KMS-11 (cell line): ENCODE measurements around the gene TFEB.

Source experiments
- H2AFZ ChIP-seq: fragments of 200-600 bp; sonication (generic); 2 replicates; pipeline ENCODE4 v1.6.1; 2016; ENCODE audit warnings: antibody characterized with exemption, mixed run types, low read depth
- H3K27ac ChIP-seq: fragments of 200-600 bp; sonication (generic); 2 replicates; pipeline ENCODE4 v1.6.1; 2016; ENCODE audit warnings: mild to moderate bottlenecking, mixed run types
- H3K27me3 ChIP-seq: fragments of 200-600 bp; sonication (generic); 2 replicates; pipeline ENCODE4 v1.6.1; 2017; ENCODE audit warnings: mild to moderate bottlenecking, low read depth, mixed run types, moderate library complexity; ENCODE audit not compliant: insufficient read depth
- H3K36me3 ChIP-seq: fragments of 200-600 bp; sonication (generic); 2 replicates; pipeline ENCODE4 v1.6.1; 2017; ENCODE audit warnings: mild to moderate bottlenecking, mixed run types; ENCODE audit not compliant: insufficient read depth
- H3K4me1 ChIP-seq: fragments of 200-600 bp; sonication (generic); 2 replicates; pipeline ENCODE4 v1.6.1; 2016; ENCODE audit warnings: mild to moderate bottlenecking, low read depth, mixed run types; ENCODE audit not compliant: poor library complexity, severe bottlenecking
- H3K4me2 ChIP-seq: fragments of 200-600 bp; sonication (generic); 2 replicates; pipeline ENCODE4 v1.7.0; 2016; ENCODE audit warnings: mild to moderate bottlenecking, mixed run types
- H3K4me3 ChIP-seq: fragments of 200-600 bp; sonication (generic); IDR thresholded peaks from 2 replicates; pipeline ENCODE4 v1.6.1; 2017; ENCODE audit warnings: low read depth, low read length, mixed read lengths; ENCODE audit not compliant: insufficient read depth
- H3K79me2 ChIP-seq: fragments of 200-600 bp; sonication (generic); 2 replicates; pipeline ENCODE4 v1.6.1; 2016; ENCODE audit warnings: low read depth, mixed run types; ENCODE audit not compliant: insufficient read depth
- H3K9ac ChIP-seq: fragments of 200-600 bp; sonication (generic); 2 replicates; pipeline ENCODE4 v1.6.1; 2016; ENCODE audit warnings: mild to moderate bottlenecking, mixed run types
- H4K20me1 ChIP-seq: fragments of 200-600 bp; sonication (generic); 2 replicates; pipeline ENCODE4 v1.6.1; 2016; ENCODE audit warnings: mild to moderate bottlenecking, mixed run types; ENCODE audit not compliant: insufficient read depth
- TF ChIP-seq, protein P1 (sequence below): fragments of 200-600 bp; sonication (generic); conservative IDR thresholded peaks from 2 replicates; pipeline ENCODE4 v1.6.1; 2017; ENCODE audit warnings: low read depth, mild to moderate bottlenecking, antibody characterized with exemption, low read length, moderate library complexity, mixed read lengths

The TFEB gene

DNA sequence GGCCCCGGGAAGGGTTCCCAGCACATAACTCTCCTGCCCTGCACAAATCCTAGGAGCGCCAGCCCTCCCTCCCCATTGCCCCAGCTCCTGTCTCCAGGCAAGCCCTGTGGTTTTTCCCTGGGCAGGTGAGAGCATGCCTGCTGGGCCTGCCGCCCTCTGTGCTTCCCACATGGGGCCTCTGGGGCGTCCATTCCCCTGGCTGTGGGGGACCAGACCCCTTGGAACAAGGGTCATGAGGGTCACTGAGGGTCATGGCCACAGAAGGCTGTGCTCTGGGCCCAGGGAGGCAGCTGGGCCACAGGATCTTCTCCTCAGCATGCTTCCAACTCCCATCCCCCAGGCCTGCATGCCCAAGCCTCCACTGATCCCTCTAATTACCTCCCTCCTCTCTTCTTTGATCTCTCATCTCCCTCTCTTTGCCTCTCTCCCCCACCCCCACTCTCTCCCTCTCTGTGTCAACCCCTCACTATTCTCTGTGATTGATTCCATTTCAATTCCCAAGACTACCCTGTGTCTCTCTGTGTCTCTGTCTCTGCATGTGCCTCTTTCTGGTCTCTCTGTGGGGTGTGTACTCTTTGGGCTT is 91.0 kb downstream of the TFEB start:
- H2AFZ ChIP-seq, result no peak overlapping the region
- H3K4me3 ChIP-seq, result no peak overlapping the region
- TF ChIP-seq, protein P1, sequence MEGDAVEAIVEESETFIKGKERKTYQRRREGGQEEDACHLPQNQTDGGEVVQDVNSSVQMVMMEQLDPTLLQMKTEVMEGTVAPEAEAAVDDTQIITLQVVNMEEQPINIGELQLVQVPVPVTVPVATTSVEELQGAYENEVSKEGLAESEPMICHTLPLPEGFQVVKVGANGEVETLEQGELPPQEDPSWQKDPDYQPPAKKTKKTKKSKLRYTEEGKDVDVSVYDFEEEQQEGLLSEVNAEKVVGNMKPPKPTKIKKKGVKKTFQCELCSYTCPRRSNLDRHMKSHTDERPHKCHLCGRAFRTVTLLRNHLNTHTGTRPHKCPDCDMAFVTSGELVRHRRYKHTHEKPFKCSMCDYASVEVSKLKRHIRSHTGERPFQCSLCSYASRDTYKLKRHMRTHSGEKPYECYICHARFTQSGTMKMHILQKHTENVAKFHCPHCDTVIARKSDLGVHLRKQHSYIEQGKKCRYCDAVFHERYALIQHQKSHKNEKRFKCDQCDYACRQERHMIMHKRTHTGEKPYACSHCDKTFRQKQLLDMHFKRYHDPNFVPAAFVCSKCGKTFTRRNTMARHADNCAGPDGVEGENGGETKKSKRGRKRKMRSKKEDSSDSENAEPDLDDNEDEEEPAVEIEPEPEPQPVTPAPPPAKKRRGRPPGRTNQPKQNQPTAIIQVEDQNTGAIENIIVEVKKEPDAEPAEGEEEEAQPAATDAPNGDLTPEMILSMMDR, result no peak
- peaks cover 54% of the 10 kb centered on the region; the same call in 1 of the 2 replicates for H3K27me3 ChIP-seq
- no peaks in the 10 kb centered on the region for H4K20me1 ChIP-seq
- H3K79me2 ChIP-seq, result no peaks in the 10 kb centered on the region
- H3K4me1 ChIP-seq, result no peaks in the 10 kb centered on the region
- H3K36me3 ChIP-seq, result no peaks in the 10 kb centered on the region
- H3K27ac ChIP-seq, result no peak overlapping the region
- no peak overlapping the region for H3K9ac ChIP-seq
- no peak overlapping the region for H3K4me2 ChIP-seq

DNA sequence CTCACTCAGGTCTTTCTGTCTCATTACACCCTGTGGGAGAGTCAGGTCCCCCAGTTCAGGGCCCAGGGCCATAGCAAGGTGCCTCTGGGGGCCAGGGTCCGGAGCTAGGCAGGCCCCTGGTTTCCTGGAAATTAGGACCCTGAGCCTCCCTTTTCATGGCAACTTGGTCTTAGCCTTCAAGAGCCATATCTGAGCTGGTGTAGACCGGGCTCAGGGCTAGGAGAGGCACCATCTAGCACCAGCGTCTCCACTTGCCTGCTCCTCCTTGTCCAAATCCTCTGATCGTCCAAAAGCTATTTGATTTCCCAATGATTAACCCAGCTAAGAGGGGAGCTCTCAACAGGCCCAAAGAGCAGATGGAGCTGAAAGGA is 91.5 kb downstream of the TFEB start:
- Histone ChIP-seq H3K9ac (no peak overlapping the region), H3K79me2 (no peaks in the 10 kb centered on the region), H3K4me2 (no peak overlapping the region), H4K20me1 (no peaks in the 10 kb centered on the region), H2AFZ (no peak overlapping the region), H3K36me3 (no peaks in the 10 kb centered on the region), H3K4me1 (no peaks in the 10 kb centered on the region), H3K27me3 (peaks cover 56% of the 10 kb centered on the region; the same call in 1 of the 2 replicates), H3K27ac (no peak overlapping the region), H3K4me3 (no peak overlapping the region)
- TF ChIP-seq, protein P1, result no peak

DNA sequence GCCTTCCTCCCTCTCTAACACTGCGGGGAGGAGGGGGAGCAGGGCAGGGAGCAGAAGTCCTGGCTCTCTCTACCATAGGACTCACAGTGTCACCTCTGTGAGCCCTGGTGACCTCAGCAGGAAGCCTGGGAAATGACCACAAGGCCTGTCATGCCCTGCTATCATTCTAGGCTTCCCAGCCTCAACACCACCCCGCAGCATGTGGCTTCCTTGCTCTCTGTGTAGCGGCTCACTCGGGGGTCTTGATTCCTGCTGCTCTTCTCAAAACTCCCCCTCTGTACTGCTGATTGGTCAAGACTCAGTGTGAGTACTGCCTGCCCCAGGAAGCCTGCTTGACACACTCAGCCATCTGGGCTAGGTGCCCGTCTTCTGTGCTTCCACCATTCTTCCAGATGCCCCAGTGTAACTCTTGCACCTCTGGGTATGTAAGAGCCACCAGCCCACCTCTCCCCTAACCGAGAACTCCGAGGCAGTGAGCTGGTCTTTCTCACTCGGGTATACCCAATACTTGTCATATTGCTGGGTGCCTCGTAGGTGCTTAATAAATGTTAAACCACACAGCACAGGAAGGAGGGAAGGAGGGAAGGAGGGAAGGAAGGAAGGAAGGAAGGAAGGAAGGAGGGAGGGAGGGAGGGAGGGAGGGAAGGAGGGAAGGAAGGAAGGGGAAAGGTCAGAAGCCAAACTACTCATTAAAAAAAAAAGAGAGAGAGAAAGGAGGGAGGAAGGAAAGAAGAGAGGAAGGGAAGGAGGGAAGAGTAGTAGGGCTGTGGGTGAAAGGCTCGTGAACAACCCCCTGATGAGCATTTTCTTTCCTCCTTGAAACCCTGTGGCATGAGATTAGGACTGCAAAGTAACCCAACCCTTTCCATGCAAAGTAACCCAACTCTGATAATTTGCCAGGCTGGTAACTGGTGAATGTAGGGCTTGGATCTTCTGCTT is 92.2 kb downstream of the TFEB start:
- Histone ChIP-seq H3K4me1 (no peaks in the 10 kb centered on the region), H4K20me1 (no peaks in the 10 kb centered on the region), H3K4me2 (no peak overlapping the region), H3K9ac (no peak overlapping the region), H3K27me3 (peaks cover 57% of the 10 kb centered on the region; the same call in 1 of the 2 replicates), H2AFZ (no peak overlapping the region), H3K79me2 (no peaks in the 10 kb centered on the region), H3K36me3 (no peaks in the 10 kb centered on the region), H3K4me3 (no peak overlapping the region), H3K27ac (no peak overlapping the region)
- TF ChIP-seq, protein P1, result no peak

DNA sequence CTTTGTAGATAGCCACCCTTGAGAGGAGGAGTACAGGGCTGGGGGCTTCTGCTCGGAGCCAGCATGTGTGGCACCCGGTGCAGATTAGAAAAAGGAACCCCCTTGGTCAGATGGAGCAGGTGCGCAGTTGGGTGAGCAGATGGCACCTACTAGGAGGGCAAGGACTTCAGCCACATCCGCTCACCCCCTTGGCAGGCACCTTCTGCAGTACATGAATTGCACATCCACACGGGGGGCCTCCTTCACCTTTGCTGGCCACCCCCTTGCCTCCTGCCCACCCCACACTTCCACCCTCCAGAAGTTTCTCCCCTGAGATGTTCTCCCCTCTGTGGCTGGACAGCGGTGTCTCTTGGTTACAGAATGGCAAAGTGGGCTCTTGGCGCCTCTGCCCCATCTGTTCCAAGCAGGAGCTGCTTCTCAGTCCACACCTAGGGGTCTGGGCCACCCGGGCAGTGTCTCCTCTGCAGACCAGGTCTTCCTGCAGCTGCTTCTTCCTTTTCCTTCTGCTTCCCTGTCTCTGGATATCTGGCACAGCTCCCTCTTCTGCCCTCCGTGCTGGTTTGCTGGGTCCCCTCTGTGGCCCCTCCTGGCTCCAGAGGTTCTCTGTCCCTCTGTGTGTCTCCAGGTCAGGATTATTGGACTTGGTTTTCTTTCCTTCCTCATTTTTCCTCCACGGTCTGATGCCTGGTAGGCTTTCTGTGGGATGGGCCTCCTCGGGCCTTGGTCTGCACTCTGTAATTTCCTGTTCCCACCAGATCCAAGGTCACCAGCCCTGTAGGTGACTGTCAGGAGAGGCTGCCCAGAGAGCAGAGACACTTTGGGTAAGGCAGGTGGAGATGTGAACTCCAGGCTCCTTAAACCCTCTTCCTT is 93.1 kb downstream of the TFEB start:
- Histone ChIP-seq H4K20me1 (no peaks in the 10 kb centered on the region), H3K4me3 (no peak overlapping the region), H3K27ac (no peak overlapping the region), H3K4me1 (no peaks in the 10 kb centered on the region), H3K79me2 (no peaks in the 10 kb centered on the region), H2AFZ (no peak overlapping the region), H3K9ac (no peak overlapping the region), H3K4me2 (no peak overlapping the region), H3K27me3 (peaks cover 64% of the 10 kb centered on the region; the same call in 1 of the 2 replicates), H3K36me3 (no peaks in the 10 kb centered on the region)
- TF ChIP-seq, protein P1, result no peak
